GM10248 (cell line): Measurements from ENCODE around the gene HSDL2.

Experiments used
- CTCF ChIA-PET: fragments of 300-600 bp; sonication (Branson Sonifier 250); formaldehyde crosslinking; extraction: SDS; loops from one replicate; lab custom pipeline; 2021; ENCODE audit warnings: antibody characterized with exemption; lab: Yijun Ruan, JAX
- POLR2A ChIA-PET: fragments of 350-650 bp; sonication (Branson Sonifier 250); formaldehyde crosslinking; extraction: SDS; loops from one replicate; lab custom pipeline; 2020; ENCODE audit warnings: antibody characterized with exemption; lab: Yijun Ruan, JAX
- DNase-seq: peaks from one replicate; pipeline ENCODE4 v3.0.0; 2012; ENCODE audit errors: extremely low spot score
- CTCF ChIP-seq: IDR thresholded peaks from 2 replicates; pipeline ENCODE4 v1.5.1; 2012; ENCODE audit warnings: mild to moderate bottlenecking, low read depth; ENCODE audit errors: extremely low read depth, missing control alignments, control extremely low read depth

Gene HSDL2

DNA sequence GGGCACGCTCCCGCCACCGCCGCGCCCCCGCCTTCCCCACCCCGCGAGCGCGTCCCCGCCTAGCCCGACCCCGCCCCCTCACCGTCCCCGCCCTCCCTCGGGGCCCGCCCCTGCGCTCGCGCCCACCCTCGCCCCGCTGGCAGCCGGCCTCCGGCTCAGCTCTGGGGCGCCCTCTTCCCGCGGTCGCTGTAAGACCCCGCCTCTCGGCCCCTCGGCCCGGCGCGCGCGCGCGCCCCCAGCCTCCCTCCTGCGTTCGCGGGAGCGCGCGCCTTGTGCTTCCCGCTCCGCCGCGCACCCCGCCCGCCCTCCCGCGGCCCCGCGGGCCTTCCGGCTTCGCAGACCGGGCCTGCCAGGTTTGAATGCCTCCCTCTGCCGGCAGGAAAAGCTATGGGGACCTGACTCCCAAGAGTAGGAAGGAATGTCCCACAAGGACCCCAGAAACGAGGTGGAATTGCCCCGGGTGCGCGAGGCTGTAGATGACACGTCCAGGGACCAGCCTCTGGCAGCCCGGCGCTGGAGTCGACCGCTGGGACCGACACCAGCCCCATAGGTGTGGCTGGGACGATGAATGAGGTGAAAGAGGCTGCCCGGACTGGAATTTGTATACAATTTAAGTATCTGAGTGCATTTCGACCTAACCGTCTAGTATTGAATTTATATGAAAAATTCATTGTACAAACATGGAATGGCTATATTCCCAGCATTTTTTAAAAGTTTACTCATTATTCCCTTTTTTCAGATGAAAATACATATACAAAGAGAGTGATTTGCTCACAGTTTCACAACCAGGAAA, 46.1 kb upstream of the HSDL2 start:
- DNase-seq: peak; percentile 96
- ChIA-PET CTCF (interaction anchor here (0.6 to 1.3 kb wide), 12 partner anchors 11 to 240 kb away, joined by 3 to 6 read pairs (median 3); partner anchors contain the start of gene HSDL2), POLR2A (interaction anchor here (0.6 to 1.0 kb wide), 2 partner anchors 12 to 658 kb away, joined by 3 read pairs; no protein-coding TSS in a partner anchor)
- TF ChIP-seq CTCF: peak; percentile 56

GRCh38 chr9:112334432-112334841, 45.5 kb upstream of the HSDL2 start:
- ChIA-PET POLR2A (no interaction called here), CTCF (interaction anchor here (1.0 to 2.9 kb wide), 6 partner anchors 11 to 240 kb away, joined by 3 to 10 read pairs (median 4); partner anchors contain the start of gene HSDL2)
- peak; percentile 45 for DNase-seq
- peak; percentile 6 for TF ChIP-seq CTCF

DNA sequence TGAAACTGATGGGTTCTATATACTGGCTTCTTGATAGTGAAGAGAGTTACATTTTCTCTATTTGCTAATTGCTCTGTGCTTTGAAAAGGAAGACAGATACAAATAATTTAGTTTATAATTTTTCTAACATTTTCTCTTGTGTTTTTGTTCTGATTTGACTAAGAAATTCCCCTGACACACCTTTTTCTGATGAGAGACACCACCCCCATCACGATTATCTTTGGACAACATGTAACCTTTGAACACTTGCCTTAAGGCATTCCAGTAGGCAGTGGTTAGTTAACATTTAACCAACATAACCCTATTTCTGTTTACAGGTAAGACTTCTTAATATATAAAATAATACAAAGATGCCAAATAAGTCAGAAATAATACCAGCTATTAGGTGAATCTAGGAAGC, 42.4 kb upstream of the HSDL2 start:
- ChIA-PET POLR2A (no interaction called here), CTCF (interaction anchor here (1.0 to 2.9 kb wide), 6 partner anchors 8 to 259 kb away, joined by 3 to 10 read pairs (median 4); no protein-coding TSS in a partner anchor)
- TF ChIP-seq CTCF: no peak
- no peak for DNase-seq

GRCh38 chr9:112338561-112338960, 41.3 kb upstream of the HSDL2 start:
- TF ChIP-seq CTCF: no peak
- ChIA-PET CTCF (interaction anchor here (1.7 kb wide), 1 partner anchor 241 kb away, joined by 5 read pairs; no protein-coding TSS in a partner anchor), POLR2A (no interaction called here)
- DNase-seq: no peak

DNA sequence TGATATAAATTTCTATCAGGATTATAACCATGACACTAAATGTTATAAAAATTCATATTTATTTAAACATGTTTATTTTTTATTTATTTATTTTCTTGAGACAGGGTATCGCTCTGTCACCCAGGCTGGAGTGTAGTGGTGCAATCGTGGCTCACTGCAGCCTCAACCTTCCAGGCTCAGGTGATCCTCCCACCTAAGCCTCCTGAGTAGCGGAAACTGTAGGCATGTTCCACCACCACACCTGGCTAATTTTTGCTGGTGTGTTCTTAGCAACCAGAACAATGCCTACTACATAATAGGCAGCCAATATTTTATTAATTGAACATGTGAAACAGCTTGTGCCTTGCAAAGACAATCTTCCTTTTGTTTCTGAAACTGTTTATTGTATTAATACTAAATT, 40.0 kb upstream of the HSDL2 start:
- TF ChIP-seq CTCF: no peak
- CTCF ChIA-PET: no interaction called here
- POLR2A ChIA-PET: no interaction called here
- no peak for DNase-seq

- DNase-seq: no peak
- TF ChIP-seq CTCF: no peak
- ChIA-PET CTCF (interaction anchor here (1.4 kb wide), 1 partner anchor 10 kb away, joined by 3 read pairs; no protein-coding TSS in a partner anchor), POLR2A (no interaction called here)
These were observed 38.2 kb upstream of the HSDL2 start for GRCh38 chr9:112341730-112342129.
